ENCODE results near the gene NOS1.
"Not testable (repeated sequence)": the region's sequence is repeated elsewhere in the genome, so short reads cannot be mapped to it uniquely, and the experiment has no call there.

The NOS1 gene

DNA sequence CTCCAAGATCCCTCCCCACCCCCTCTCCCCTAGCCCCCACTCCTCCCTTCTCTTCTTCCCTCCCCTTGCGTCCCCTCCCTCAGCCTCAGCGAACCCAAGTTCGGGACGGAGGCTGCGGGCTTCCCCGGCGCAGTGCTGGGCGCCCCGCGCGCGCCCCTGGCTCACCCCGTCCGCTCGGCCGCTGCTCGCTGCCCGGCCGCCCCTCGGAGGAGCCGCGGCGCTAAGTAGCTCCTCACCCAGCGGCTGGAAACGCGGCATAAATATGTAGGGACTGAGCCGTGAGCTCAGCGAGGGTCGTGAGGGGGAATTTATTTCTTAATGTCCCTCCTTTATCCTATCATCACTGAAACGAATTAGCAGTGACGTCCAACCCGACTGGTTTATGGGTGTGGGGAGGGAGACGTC, at the start of gene NOS1:
NOS1 (minus strand) TSS at position 280 of the 405 bp plus-strand sequence. CDS start 30,557 bp downstream, outside the sequence.
- no peak for DNase-seq (ENCODE audit: low spot score)

DNA sequence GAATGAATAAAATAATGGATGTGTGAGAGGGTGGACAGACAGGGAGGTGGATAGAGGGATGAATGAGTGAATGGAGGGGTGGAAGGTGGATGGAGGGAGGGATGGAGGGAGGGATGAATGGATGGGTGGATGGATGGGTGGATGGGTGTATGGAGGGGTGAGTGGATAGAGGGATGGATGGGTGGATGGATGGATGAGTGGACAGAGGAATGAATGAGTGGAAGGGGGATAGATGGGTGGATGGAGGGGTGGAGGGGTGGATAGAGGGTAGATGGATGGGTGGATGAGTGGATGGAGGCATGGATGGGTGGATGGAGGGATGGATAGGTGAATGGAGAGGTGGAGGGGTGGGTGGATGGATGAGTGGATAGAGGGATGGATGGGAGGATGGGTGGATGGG, 47.9 kb upstream of the NOS1 start:
- no peak for DNase-seq (ENCODE audit: low spot score)

DNA sequence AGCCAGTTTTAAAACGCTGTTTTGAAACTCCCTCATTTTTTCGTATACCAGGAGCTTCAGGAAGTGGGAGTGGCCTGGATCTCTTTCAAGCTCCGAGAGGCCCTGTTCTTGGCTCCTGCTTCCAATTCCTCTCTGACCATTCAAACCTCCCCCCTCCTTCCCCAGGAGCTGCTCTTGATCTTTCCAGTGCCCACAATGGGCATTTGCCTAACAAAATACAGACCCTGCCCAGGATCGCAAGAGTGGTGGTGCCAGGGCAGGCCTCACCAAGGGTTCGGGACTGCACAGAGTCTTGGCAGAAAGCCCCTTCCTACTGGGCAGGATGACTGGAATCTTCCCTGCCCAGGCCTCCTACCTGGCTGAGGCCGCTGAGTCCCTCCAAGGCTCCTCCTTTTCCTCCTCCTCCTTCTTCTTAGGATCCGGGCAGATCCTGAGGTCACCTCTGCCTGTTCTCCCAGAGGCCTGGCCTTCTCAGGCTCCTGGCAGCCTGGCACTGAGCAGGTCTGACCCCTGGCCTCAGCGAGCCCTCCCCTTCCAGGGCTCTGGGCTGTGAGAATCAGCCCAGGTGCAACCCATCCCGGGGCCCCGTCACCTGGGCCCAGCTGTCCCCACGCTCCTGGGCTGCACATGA, 46.9 kb upstream of the NOS1 start:
- peak; percentile 42 for DNase-seq (ENCODE audit: low spot score)

DNA sequence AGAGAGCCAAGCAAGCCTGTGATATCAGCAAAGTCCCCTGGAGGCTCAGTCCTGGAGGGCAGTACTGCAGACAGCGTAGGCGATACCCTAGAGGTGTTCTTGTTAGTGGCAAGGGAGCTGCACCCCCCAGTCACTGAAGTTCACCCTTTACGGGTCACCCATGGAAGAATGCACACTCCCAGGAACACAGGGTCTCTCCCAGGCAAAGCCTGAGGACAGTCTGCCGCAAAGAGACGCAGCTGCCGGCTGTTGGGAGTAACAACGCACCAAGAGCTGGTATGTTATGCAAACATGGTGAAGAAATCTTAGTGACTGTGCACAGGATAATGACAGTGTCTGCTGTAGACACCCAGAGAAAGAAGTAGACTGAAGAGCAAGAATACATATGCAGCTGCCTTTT, 43.5 kb upstream of the NOS1 start:
- no peak for DNase-seq (ENCODE audit: low spot score)

DNA sequence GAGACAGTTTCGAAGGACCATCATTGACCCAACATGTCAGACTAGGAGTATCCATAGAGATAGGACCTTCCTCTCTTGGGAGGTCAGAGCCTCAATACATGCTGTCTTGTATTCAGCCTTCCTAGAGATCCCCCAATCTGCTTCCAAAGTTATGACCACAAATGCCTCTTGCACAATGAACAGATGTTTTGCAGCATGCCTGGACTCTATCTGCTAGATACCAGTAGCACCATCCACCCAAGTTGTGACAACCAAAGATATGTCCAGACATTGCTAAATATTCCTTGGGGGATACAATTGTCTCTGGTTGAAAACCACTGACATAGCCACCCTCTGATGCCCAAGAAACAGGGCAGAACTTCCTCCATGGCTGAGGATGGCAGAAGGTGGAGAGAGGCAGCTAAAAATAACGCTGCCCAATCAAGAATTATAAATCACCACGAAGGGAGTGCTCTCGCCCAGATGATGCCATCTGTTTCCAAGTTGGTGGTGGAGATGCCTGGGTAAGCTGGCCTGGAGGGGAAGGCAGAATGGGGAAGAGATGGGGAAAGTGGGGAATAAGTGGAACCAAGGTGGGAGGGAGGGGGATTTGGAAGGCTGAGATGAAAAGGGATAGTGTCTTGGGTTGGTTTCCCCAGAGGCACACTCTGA, 42.9 kb upstream of the NOS1 start:
- DNase-seq (ENCODE audit: low spot score) = no peak

DNA sequence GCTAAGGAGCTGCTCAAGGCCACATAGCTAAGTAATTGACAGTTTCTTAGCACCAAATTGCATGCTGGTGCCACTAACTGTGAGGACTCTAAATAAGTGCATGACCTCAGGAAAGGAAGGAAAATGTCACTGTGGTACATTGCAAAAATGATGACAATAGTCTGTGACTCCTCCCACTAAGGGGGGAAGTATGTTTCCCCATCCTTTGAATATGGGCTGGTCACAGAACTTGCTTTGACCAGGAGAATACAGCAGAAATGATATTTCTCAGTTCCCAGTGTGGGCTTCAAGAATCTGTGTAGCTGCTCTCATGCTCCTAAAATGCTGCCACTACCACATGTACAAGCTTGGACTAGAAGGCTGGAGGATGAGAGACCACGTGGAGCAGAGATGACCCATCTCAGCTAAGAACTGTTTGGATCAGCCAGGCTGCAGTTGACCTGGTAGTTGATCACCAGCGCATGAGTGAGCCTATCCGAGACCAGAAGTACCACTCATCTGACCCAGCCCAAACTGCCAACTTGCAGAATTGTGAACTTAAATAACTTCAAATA, 42.2 kb upstream of the NOS1 start:
- DNase-seq (ENCODE audit: low spot score) = no peak

DNA sequence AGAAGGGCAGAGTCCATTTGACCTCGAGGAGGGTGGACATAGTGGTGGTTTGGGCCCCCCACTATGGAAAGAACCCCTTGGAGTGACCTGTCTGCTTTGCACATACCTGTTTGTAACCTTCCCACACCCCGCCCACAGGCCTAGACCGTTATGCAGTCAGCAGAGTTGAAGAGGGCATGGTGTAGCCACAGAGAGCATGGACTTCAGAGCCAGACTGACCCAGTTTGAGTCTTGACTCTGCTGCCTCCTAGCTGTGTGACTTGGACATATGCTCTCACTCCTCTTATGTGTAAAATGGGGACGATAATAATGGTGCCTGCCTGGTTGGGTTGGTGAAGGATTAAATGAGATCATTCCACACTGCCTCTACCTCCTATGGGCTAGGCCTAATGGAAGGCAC, 40.9 kb upstream of the NOS1 start:
- no peak for DNase-seq (ENCODE audit: low spot score)

DNA sequence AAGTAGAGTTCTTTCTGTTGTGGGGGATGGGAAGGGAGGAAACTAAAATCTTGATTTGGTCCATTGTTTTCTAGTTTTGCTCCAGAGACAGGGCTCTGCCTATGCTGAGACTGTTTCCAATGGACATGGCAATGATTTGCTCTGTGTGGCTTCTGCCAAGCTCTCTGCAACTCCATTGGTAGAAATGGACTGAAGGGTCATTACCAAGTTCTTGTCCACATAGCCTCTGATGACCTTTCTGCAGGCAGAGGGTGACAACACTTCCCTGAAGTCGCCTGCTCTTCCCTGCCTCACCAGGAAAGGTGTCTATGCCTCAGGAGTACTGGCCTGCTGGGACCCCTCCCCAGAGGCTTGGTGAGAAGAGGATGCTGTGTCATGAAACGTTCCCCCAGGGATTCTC, 39.5 kb upstream of the NOS1 start:
- no peak for DNase-seq (ENCODE audit: low spot score)

DNA sequence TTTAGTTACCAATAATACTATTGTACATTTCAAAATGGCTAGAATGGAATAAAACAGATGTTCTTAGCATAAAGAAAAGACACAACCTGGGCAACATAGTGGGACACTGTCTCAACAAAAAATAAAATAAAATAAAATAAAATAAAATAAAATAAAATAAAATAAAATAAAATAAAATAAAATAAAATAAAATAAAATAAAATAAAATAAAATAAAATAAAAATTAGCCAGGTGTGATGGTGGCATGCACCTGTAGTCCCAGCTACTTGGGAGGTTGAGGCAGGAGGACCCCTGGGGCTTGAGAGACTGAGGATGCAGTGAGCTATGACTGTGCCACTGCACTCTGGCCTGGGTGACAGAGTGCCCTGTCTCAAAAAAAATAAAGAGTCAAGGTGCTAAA, 37.1 kb upstream of the NOS1 start:
- not testable (repeated sequence) for DNase-seq (ENCODE audit: low spot score)

DNA sequence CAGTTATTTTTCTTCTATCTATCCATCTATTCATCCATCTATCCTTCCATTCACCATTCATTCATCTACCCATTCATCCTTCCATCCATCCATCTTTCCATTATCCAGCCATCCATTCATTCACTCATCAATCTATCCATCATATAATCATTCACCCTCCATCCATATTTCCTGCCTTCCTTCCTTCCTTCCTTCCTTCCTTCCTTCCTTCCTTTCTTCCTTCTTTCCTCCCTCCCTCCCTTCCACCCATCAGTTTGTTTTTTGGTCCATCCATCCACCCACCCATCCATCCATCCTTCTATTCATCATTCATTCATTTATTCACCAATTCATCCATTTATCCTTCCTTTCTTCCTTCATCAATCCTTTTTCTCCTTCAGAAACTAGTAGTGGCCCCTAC, 34.3 kb upstream of the NOS1 start:
- DNase-seq (ENCODE audit: low spot score) = no peak

DNA sequence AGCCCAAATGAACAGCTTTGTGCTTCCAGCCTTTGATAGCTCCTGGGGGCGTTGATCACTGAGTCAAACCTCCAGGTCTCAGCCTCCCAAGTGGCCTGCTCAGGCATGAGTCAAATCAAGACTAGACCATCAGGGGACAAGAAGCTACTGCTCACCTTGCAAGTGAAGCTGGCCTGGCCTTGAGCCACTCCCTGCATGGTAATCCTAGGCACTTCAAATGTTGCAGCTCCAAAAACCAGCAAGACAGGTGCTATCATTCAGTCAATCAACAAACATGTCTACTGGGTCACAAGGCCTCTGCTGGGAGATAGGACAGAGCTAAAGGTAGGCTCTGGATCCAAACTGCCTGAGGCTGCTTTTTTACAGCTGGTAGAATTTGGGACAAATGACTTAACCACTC, 33.1 kb upstream of the NOS1 start:
- DNase-seq (ENCODE audit: low spot score) = no peak

DNA sequence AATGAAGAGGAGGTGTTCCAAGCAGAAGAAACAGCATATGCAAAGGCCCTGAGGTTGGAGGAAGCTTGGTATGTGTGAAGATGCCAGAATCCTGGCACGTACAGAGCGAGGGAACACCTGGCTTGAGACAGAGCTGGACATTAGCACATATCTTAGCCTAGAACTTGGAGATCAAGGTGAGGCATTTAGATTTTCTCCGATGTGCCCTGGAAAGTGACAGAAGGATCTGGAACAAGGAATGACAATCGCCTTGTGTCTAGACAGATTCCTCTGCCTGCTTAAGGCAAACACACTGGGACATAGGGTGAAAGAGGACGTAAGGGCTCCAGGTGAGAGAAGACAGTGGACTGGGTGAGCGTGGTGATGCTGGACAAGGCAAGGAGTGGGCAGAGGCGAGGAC, 32.2 kb upstream of the NOS1 start:
- DNase-seq (ENCODE audit: low spot score) = no peak

DNA sequence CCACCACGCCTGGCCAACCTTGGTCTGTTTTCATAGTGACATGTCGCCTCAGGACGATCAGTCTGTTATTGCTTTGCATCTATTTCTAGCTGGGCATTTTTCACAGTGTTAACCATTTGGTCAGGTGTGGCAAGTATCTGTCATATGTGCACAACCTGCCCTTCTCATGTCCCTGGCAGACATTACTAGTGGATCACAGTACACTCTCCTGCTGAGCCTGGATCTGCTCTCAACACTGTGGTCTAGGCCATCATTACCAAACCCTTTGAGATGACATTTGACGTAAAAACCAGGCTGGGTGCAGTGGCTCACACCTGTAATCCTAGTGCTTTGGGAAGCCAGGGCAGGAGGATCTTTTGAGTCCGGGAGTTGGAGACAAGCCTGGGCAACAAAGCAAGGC, 29.4 kb upstream of the NOS1 start:
- DNase-seq (ENCODE audit: low spot score) = no peak

DNA sequence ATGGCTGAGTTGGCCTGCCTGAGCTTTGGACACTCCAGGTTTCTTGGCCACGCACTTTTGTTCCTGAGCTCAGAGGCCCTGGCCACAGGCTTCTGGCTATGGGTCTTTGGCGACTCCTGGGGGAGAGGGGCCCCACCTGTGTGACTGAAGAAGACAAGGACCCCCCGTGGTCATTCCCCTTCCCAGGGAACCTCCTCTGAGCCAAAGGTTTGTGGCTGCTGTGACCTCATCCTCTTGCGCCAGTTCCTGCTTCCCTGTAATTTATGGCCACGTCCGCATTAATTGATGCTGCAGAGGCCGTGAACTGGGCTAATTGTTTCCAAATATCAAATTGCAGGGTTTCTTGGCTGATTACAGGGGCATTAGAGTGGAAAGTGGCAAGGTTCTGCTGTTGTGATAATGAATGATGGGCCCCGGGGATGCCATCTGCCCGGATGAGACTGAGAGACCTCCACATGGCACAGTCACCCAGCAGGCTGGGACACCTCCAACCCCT, 27.6 kb upstream of the NOS1 start:
- no peak for DNase-seq (ENCODE audit: low spot score)

DNA sequence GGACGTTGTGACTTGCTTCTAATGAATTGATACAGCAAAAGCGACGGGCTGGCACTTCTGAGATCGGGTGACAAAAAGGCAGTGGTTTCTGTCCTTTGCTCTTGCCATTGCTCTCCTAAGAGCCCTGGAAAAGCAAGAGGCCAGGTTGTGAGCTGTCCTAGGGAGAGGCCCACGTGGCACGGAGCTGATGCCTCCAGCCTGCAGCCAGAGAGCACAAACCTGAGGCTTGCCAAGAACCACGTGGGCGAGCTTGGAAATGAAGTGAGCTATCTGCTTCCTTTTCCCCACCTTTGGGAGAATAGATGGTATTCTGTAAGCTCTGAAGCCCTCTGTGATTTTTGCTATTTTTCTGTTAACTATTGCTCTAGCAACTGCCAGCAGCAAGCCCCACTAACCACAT, 26.4 kb upstream of the NOS1 start:
- no peak for DNase-seq (ENCODE audit: low spot score)

DNA sequence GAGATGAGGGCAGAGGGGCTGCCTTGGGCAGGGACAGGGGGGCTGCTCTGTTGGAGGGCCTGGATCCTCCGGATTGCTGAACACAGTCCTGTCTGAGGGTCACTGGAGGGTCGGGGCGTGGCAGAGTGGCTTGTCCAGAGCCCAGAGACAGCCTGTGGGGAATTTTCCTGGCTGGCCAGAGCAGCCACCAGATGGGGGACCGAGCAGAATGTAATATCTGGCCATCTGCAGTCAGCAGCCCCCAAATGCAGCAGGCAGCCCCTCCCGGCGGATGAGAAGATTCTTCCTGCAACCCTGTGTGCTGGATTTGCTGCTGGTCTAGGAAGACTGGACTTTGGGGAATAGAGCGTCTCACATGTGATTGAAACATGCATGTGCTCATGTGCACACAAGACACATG, 23.3 kb upstream of the NOS1 start:
- no peak for DNase-seq (ENCODE audit: low spot score)

DNA sequence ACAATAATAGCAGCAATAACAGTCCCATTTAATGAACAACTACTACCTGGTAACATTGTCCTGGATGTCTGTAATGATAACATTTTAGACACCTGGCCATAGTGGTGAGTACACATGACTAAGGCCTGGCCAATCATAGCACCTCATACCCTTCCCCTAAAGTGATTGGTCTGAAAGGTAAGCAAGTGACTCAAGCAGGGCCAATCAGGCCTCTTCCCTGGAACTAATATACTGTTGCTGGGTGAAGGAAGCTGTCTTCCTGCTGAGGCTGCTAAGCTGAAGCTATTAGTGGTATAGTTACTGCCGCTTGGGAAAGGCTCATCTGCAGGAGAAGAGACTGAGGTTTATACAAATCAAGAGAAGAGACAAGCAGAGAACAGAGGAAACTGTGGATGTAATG, 18.7 kb upstream of the NOS1 start:
- DNase-seq (ENCODE audit: low spot score) = no peak

DNA sequence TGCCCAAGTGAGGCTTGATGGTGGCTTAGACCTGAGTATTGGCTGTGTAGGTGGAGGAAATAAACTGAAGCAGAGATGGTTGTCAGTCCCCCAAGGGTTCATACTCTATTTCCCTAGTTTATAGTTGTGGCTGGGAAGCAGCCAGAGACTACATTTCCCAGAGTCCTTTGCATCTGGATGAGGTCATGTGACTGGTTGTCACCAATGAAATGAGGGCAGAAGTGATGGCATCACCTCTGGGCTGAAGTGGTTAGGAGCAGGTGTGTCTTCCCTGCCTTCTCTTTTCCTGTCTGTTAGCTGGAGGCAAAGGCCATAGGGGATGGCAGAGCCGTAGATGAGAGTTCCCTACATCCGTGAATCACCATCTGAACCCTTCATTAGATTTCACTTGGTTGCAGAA, 16.3 kb upstream of the NOS1 start:
- no peak for DNase-seq (ENCODE audit: low spot score)

DNA sequence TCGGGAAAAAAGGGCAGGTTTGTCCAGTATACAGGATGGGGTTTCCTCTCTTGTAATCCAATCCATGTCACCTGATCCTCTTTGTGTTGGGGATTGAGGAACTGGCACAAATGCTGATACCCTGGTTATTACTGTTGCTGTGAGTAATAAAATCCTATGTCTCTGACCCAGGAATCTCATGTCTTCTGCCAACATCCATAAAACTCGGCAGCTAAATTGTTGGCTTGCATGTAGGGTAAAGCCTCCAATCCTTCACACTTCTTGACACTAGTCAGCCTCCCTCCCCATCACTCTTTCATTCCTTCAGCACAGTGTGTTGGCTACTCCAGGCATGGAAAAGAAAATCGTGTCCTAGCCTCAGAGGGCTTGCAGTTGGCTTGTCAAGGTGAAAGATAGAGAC, 9.2 kb upstream of the NOS1 start:
- no peak for DNase-seq (ENCODE audit: low spot score)

DNA sequence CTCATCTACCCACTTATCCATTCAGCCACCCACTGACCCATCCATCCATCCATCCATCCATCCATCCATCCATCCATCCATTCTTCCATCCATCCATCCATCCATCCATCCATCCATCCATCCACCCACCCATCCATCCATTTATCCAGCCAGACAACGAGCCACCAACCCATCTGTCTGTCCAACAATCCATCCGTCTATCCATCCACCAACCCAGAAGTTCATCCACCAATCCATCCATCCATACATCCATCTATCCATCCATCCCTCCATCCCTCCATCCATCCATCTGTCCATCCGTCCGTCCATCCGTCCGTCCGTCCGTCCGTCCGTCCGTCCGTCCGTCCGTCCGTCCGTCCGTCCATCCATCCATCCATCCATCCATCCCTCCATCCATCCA, 8.6 kb upstream of the NOS1 start:
- not testable (repeated sequence) for DNase-seq (ENCODE audit: low spot score)

DNA sequence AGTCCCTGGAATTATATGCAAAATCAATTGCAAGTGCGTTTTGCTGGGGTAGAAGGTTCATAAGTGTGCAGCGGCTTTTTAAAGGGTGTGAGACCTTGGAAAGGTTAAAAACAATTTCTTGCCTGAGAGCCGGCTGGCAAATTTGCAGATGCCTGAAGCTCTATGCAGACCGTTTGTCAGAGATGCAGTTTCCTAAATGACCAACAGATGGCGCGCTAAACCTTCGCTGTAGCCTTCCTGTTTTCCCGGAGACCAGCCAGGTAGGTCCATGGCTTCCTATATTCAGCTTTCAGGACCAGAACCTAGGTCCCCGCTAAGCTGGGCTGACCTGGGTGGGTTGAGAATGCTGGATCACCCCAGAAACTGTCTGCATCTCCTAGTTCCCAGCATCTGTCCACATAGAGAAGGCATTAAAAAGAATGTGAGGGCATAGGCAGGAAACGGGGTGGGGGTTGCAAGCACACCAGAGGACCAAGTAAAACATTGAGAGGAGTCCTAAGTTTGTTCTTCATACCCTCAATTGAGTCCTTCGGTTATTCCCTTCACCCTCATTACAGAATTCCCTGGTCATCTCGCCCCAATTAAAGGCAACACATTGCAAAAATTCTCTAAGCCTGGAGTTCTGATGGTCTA, 5.7 kb upstream of the NOS1 start:
- DNase-seq (ENCODE audit: low spot score) = peak; percentile 73

DNA sequence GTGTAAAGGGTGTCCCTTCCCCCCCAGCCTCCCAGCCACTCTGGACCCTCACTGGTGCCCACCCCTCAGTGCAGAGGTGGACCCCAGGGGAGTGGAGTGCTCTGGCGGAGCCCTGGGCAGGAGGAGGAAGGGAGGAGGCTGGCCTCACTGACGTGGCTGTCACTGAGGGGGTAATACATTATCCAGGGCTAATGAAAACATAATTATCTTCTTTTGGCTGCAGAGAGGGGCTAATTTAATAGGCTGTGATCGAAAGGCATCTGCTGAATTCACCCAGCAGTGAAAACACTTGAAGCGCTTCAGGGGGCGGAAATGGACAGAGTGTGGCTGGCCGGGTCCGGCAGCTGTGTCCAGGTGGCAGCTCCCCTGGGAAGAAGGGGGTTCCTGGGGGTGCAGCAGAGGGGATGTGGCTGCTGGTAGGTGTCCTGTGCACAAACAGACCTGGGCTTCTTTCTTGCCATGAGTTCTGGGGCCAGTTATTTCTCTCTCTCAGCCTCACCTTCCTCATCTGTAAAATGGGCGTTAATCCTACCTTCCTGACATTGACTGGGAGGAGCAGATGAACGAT, 3.7 kb upstream of the NOS1 start:
- DNase-seq (ENCODE audit: low spot score) = no peak

DNA sequence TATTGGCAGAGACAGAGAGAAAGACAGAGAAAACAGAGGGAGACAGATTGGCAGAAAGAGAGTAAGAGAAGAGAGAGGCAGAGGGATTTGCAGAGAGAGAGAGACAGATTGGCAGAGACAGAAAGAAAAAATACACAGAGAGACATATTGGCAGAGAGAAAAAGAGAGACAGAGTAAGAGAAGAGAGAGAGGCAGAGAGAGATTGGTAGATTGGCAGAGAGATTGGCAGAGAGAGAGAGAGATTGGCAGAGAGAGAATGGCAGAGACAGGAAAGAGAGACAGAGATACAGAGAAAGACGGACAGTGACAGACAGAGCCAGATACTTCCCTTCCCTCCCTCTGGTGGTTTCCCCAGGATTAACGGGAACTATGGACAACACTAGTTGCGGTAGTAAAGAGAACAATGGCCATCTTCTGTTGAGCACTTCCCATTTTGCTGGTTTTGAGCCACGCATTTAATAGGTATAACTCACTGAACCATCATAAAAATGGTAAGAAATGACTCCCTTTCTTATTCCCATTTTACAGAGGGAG, 2.6 kb upstream of the NOS1 start:
- no peak for DNase-seq (ENCODE audit: low spot score)
